ENCODE data around the gene ELF3.

ELF3 gene

GRCh38 chr1:201968202-201968925 lies 42.0 kb upstream of the ELF3 start:
- Histone ChIP-seq H3K27me3 (ENCODE audit: insufficient read depth, low read depth) (no peaks in the 10 kb centered on the region), H3K27ac (no peak overlapping the region), H3K4me1 (ENCODE audit: low read depth, poor library complexity, severe bottlenecking) (peaks cover 27% of the 10 kb centered on the region), H2AFZ (ENCODE audit: low read depth) (no peak overlapping the region), H3K4me3 (IDR thresholded peaks at IDR 0.05; ENCODE audit: insufficient read depth, low read depth, low read length) (no peak overlapping the region), H3K79me2 (ENCODE audit: insufficient read depth, low read depth) (peaks cover 3% of the 10 kb centered on the region; the same call in 1 of the 2 replicates), H3K9ac (no peak overlapping the region), H3K36me3 (ENCODE audit: insufficient read depth) (peaks cover 26% of the 10 kb centered on the region; the same call in 1 of the 2 replicates), H4K20me1 (ENCODE audit: insufficient read depth) (no peaks in the 10 kb centered on the region), H3K4me2 (no peak overlapping the region)
- no peak for TF ChIP-seq CTCF (conservative IDR thresholded peaks at IDR 0.05; ENCODE audit: low read depth, low read length)

- no peaks in the 10 kb centered on the region for H4K20me1 ChIP-seq (ENCODE audit: insufficient read depth)
- peaks cover 25% of the 10 kb centered on the region for H3K4me1 ChIP-seq (ENCODE audit: low read depth, poor library complexity, severe bottlenecking)
- H3K27ac ChIP-seq: no peak overlapping the region
- H2AFZ ChIP-seq (ENCODE audit: low read depth): no peak overlapping the region
- H3K4me3 ChIP-seq (IDR thresholded peaks at IDR 0.05; ENCODE audit: insufficient read depth, low read depth, low read length): no peak overlapping the region
- no peak for TF ChIP-seq CTCF (conservative IDR thresholded peaks at IDR 0.05; ENCODE audit: low read depth, low read length)
- H3K36me3 ChIP-seq (ENCODE audit: insufficient read depth): peaks cover 10% of the 10 kb centered on the region; the same call in 1 of the 2 replicates
- no peak overlapping the region for H3K9ac ChIP-seq
- no peaks in the 10 kb centered on the region for H3K27me3 ChIP-seq (ENCODE audit: insufficient read depth, low read depth)
- H3K79me2 ChIP-seq (ENCODE audit: insufficient read depth, low read depth): no peaks in the 10 kb centered on the region
- H3K4me2 ChIP-seq: no peak overlapping the region
These were observed 39.8 kb upstream of the ELF3 start for GRCh38 chr1:201970334-201971159.

- no peaks in the 10 kb centered on the region for H3K36me3 ChIP-seq (ENCODE audit: insufficient read depth)
- peaks cover 17% of the 10 kb centered on the region; the same call in 1 of the 2 replicates for H3K79me2 ChIP-seq (ENCODE audit: insufficient read depth, low read depth)
- H3K4me2 ChIP-seq: peak overlapping the region; percentile 93
- peak overlapping the region; percentile 76 for H3K4me3 ChIP-seq (IDR thresholded peaks at IDR 0.05; ENCODE audit: insufficient read depth, low read depth, low read length)
- H3K27me3 ChIP-seq (ENCODE audit: insufficient read depth, low read depth): no peaks in the 10 kb centered on the region
- peaks cover 20% of the 10 kb centered on the region for H3K4me1 ChIP-seq (ENCODE audit: low read depth, poor library complexity, severe bottlenecking)
- H3K27ac ChIP-seq: no peak overlapping the region
- no peak for TF ChIP-seq CTCF (conservative IDR thresholded peaks at IDR 0.05; ENCODE audit: low read depth, low read length)
- H2AFZ ChIP-seq (ENCODE audit: low read depth): peak overlapping the region; percentile 92
- H4K20me1 ChIP-seq (ENCODE audit: insufficient read depth): no peaks in the 10 kb centered on the region
- H3K9ac ChIP-seq: peak overlapping the region; percentile 20; the same call in 1 of the 2 replicates
These were observed 28.2 kb upstream of the ELF3 start for GRCh38 chr1:201982082-201982622.

GRCh38 chr1:201982623-201983379 lies 27.6 kb upstream of the ELF3 start, which contains the start of gene RNPEP:
RNPEP (plus strand) TSS chr1:201982648; CDS start chr1:201982667, 19 bp downstream.
- H3K4me1 ChIP-seq (ENCODE audit: low read depth, poor library complexity, severe bottlenecking): peaks cover 20% of the 10 kb centered on the region
- peak within 1 kb of the TSS; percentile 93 for H3K4me2 ChIP-seq
- H3K27ac ChIP-seq: peak within 1 kb of the TSS; percentile 57
- H3K36me3 ChIP-seq (ENCODE audit: insufficient read depth): no peaks in the 10 kb centered on the region
- no peak for TF ChIP-seq CTCF (conservative IDR thresholded peaks at IDR 0.05; ENCODE audit: low read depth, low read length)
- peak within 1 kb of the TSS; percentile 92 for H2AFZ ChIP-seq (ENCODE audit: low read depth)
- H3K79me2 ChIP-seq (ENCODE audit: insufficient read depth, low read depth): peaks cover 17% of the 10 kb centered on the region; the same call in 1 of the 2 replicates
- H3K9ac ChIP-seq: peak within 1 kb of the TSS; percentile 70
- H3K27me3 ChIP-seq (ENCODE audit: insufficient read depth, low read depth): no peaks in the 10 kb centered on the region
- H4K20me1 ChIP-seq (ENCODE audit: insufficient read depth): no peaks in the 10 kb centered on the region
- H3K4me3 ChIP-seq (IDR thresholded peaks at IDR 0.05; ENCODE audit: insufficient read depth, low read depth, low read length): peak within 1 kb of the TSS; percentile 76

All from KMS-11 (cell line).